ENCODE data around the gene RTN4IP1.

The RTN4IP1 gene

DNA sequence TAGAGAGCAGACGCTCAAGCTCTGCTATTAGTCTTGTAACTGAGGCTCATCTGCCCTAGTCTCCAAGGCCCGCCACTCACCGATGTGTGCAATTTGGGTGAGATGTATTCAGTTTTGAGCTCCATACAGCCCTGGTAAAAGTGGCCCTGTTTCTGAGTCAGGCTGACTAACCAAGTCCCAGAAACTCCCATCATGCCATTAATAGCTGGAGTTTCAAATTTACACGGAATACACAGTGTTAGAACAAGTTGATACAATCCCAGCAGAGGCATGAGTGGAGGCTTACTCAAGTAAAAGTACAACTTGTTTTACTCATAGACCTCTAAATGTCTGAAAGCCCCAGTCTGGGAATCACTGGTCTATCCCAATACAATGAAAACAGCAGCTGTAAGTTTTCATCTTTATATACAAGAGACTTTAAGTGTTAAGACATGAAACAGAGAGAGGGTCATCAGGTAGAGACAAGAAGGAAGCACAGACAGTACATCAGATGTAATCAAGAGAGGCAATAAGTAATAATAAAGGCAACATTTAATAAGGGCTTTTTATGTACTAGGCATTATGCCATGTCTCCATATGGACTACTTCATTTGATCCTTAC, 42.4 kb downstream of the RTN4IP1 start:
- Histone ChIP-seq H3K27me3 (no peaks in the 10 kb centered on the region), H3K36me3 (peaks cover 30 to 79% (median 61%) of the 10 kb centered on the region in 11 experiments), H4K20me1 (no peaks in the 10 kb centered on the region), H3K9me3 (replicated peaks in 1 of 11) (no peaks in the 10 kb centered on the region; a peak in 1 of 22 replicates), H3K27ac (no peak overlapping the region), H3K4me1 (peaks cover 0 to 11% (median 0%) of the 10 kb centered on the region in 10 experiments; a peak in 2 of 20 replicates), H3K9ac (no peak overlapping the region), H3K4me3 (no peak overlapping the region), H3K4me2 (no peak overlapping the region)
- no peak for TF ChIP-seq Cebpa-rat (IDR thresholded peaks at IDR 0.05)

GRCh38 chr6:106581468-106581867, 47.8 kb downstream of the RTN4IP1 start:
- no peak overlapping the region for H3K4me2 ChIP-seq
- H3K4me1 ChIP-seq, result no peaks in the 10 kb centered on the region
- H4K20me1 ChIP-seq, result no peaks in the 10 kb centered on the region
- no peak overlapping the region for H3K27ac ChIP-seq
- no peak overlapping the region for H3K9ac ChIP-seq
- H3K9me3 ChIP-seq (replicated peaks in 1 of 11), result no peaks in the 10 kb centered on the region
- peaks cover 11 to 70% (median 45%) of the 10 kb centered on the region in 11 experiments for H3K36me3 ChIP-seq
- H3K4me3 ChIP-seq, result no peak overlapping the region
- H3K27me3 ChIP-seq, result no peaks in the 10 kb centered on the region
- TF ChIP-seq Cebpa-rat (IDR thresholded peaks at IDR 0.05), result no peak

DNA sequence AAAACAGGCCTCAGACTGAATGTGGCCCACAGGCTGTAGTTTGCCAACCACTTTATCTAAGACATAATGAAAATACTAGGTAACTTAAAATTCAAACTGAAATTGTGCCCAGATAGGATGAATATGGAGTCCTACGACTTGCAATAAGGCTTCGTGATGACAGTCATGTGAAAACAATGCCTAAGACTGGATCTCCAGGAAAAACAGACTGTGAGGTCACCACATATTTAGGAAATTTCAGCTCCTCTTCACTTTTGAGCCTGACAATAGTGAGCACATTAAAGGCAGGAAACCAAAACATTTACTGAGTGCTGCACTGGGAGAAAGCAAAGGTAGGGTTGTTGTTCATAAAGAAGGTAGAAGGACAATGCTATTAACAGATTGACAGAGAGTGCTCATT, 50.0 kb downstream of the RTN4IP1 start:
- Histone ChIP-seq H4K20me1 (no peaks in the 10 kb centered on the region), H3K27ac (no peak overlapping the region), H3K4me2 (no peak overlapping the region), H3K9ac (no peak overlapping the region), H3K4me1 (peaks cover 0 to 16% (median 0%) of the 10 kb centered on the region in 10 experiments; a peak in 6 of 20 replicates), H3K4me3 (no peak overlapping the region), H3K27me3 (no peaks in the 10 kb centered on the region), H3K9me3 (replicated peaks in 1 of 11) (no peaks in the 10 kb centered on the region), H3K36me3 (peaks cover 11 to 67% (median 33%) of the 10 kb centered on the region in 11 experiments)
- TF ChIP-seq Cebpa-rat (IDR thresholded peaks at IDR 0.05), result no peak

GRCh38 chr6:106574741-106575458, 54.4 kb downstream of the RTN4IP1 start:
- H3K4me2 ChIP-seq, result peak overlapping the region in 3 of 11 experiments; percentile 62 to 80 (median 73); a peak in 6 of 22 replicates
- peaks cover 14 to 39% (median 18%) of the 10 kb centered on the region in 10 experiments for H3K4me1 ChIP-seq
- peak overlapping the region in 2 of 11 experiments; percentile 12 to 44; a peak in 4 of 22 replicates for H3K27ac ChIP-seq
- H4K20me1 ChIP-seq, result no peaks in the 10 kb centered on the region
- H3K9ac ChIP-seq, result peak overlapping the region in 3 of 11 experiments; percentile 1 to 52 (median 50); a peak in 4 of 22 replicates
- no peaks in the 10 kb centered on the region for H3K9me3 ChIP-seq (replicated peaks in 1 of 11)
- TF ChIP-seq Cebpa-rat (IDR thresholded peaks at IDR 0.05), result no peak
- no peak overlapping the region for H3K4me3 ChIP-seq
- peaks cover 0 to 45% (median 11%) of the 10 kb centered on the region in 11 experiments; a peak in 10 of 22 replicates for H3K36me3 ChIP-seq
- no peaks in the 10 kb centered on the region for H3K27me3 ChIP-seq

- no peak overlapping the region for H3K27ac ChIP-seq
- TF ChIP-seq Cebpa-rat (IDR thresholded peaks at IDR 0.05), result no peak
- no peak overlapping the region for H3K4me3 ChIP-seq
- no peaks in the 10 kb centered on the region for H3K9me3 ChIP-seq (replicated peaks in 1 of 11)
- no peak overlapping the region for H3K9ac ChIP-seq
- H4K20me1 ChIP-seq, result no peaks in the 10 kb centered on the region
- peaks cover 14 to 39% (median 18%) of the 10 kb centered on the region in 10 experiments for H3K4me1 ChIP-seq
- H3K36me3 ChIP-seq, result peaks cover 0 to 34% (median 11%) of the 10 kb centered on the region in 11 experiments; a peak in 9 of 22 replicates
- peak overlapping the region; percentile 49 to 80 (median 60) for H3K4me2 ChIP-seq
- no peaks in the 10 kb centered on the region for H3K27me3 ChIP-seq
These were observed 56.3 kb downstream of the RTN4IP1 start for GRCh38 chr6:106572875-106573585.

GRCh38 chr6:106572436-106572835, 56.9 kb downstream of the RTN4IP1 start:
- Histone ChIP-seq H3K36me3 (peaks cover 0 to 28% (median 11%) of the 10 kb centered on the region in 11 experiments; a peak in 9 of 22 replicates), H3K9ac (no peak overlapping the region), H3K4me2 (peak overlapping the region; percentile 49 to 80 (median 60); a peak in 21 of 22 replicates), H3K4me1 (peaks cover 14 to 39% (median 18%) of the 10 kb centered on the region in 10 experiments), H4K20me1 (no peaks in the 10 kb centered on the region), H3K27ac (no peak overlapping the region), H3K4me3 (no peak overlapping the region), H3K9me3 (replicated peaks in 1 of 11) (no peaks in the 10 kb centered on the region), H3K27me3 (no peaks in the 10 kb centered on the region)
- TF ChIP-seq Cebpa-rat (IDR thresholded peaks at IDR 0.05), result no peak

DNA sequence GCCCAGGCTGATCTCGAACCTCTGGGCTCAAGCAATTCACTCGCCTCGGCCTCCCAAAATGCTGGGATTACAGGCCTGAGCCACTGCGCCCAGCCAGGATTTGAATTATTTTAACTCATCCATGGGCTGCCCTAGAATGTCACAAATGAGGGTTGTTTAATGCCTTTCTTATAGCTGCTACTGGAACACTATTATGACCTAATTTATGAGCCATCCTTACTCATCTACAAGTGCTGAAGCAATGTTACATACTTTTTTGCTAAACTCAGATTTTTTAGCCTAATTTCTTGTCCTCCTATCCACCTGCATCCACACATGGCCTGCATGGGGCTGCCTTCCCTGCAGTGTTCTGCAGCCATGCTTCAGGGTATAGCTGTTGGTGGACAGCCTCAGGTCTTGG, 59.9 kb downstream of the RTN4IP1 start:
- no peak overlapping the region for H3K27ac ChIP-seq

DNA sequence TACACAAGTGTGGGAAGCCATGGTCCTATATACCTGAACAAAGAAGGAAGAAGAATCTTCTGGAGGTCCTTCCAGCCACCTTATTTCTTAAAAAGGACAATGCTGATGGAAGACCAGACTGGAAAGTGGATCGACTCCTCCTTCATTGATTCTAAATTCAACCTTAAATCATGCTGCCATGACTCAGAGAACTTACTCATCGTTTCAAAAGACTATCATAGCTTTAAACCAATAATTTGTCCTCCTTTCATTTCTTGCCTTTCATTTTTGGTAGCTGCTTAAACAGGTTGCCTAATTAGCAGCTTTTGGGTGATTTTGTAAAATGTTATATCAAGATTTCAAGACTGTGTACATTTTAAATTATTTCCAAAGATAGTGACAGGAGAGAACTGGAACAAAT, 60.8 kb downstream of the RTN4IP1 start:
- Histone ChIP-seq H4K20me1 (no peaks in the 10 kb centered on the region), H3K36me3 (peaks cover 0 to 25% (median 6%) of the 10 kb centered on the region in 11 experiments; a peak in 5 of 22 replicates), H3K4me3 (no peak overlapping the region), H3K9me3 (replicated peaks in 1 of 11) (no peaks in the 10 kb centered on the region), H3K9ac (no peak overlapping the region), H3K27ac (no peak overlapping the region), H3K4me1 (peaks cover 14 to 19% (median 15%) of the 10 kb centered on the region in 10 experiments), H3K4me2 (no peak overlapping the region), H3K27me3 (no peaks in the 10 kb centered on the region)
- TF ChIP-seq Cebpa-rat (IDR thresholded peaks at IDR 0.05), result no peak

More for the DNA sequence above, 59.9 kb downstream of the RTN4IP1 start:
- Histone ChIP-seq H3K9me3 (replicated peaks in 1 of 11) (no peaks in the 10 kb centered on the region), H3K9ac (no peak overlapping the region), H3K36me3 (peaks cover 0 to 25% (median 6%) of the 10 kb centered on the region in 11 experiments; a peak in 6 of 22 replicates), H3K27me3 (no peaks in the 10 kb centered on the region), H3K4me3 (no peak overlapping the region), H4K20me1 (no peaks in the 10 kb centered on the region), H3K4me1 (peaks cover 14 to 24% (median 18%) of the 10 kb centered on the region in 10 experiments), H3K4me2 (no peak overlapping the region)
- no peak for TF ChIP-seq Cebpa-rat (IDR thresholded peaks at IDR 0.05)

DNA sequence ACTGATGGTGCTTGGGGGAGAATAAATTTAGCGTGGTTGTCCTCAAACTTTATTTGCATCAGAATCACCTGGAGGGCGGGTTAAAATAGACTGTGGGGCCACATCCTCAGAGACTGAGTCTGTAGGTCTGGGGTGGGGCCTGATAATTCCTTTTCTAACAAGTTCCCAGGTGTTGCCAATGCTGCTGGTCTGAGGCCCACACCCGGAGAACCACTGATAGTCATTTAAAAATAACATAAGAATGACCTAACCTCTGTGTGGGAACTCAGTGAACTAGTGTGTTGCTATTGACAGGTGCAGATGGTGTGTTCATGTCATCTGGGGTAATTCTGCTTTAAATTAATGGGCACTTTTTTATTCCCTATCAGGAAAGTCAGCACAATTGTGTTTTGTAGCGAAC, 64.8 kb downstream of the RTN4IP1 start:
- no peak for TF ChIP-seq Cebpa-rat (IDR thresholded peaks at IDR 0.05)
- Histone ChIP-seq H3K9me3 (replicated peaks in 1 of 11) (no peaks in the 10 kb centered on the region), H3K9ac (no peak overlapping the region), H3K27ac (no peak overlapping the region), H3K36me3 (0 out of 22 replicates have a peak, but pooled peaks cover 0 to 13% (median 0%) of the 10 kb centered on the region in 11 experiments), H3K4me3 (no peak overlapping the region), H4K20me1 (no peaks in the 10 kb centered on the region), H3K27me3 (no peaks in the 10 kb centered on the region), H3K4me2 (no peak overlapping the region), H3K4me1 (peaks cover 8 to 35% (median 17%) of the 10 kb centered on the region in 10 experiments; a peak in 17 of 20 replicates)

All from BLaER1 treated with 17β-estradiol and CSF1 and Interleukin-3, amounts not matched to agents 10 nM and 100 nM (cell line).